ENCODE results near the gene GGTLC2. TPM values are rescaled to one million over a fixed set of nuclear protein-coding genes. Genes with fewer than 3 reads are reported as not detected.

GGTLC2 gene
- total and polyA plus RNA-seq, 3 donors from 2014 or later, result 2.8 to 21.5 (median 4.5) TPM

- no peak overlapping the region for H3K4me3 ChIP-seq
- no peak for DNase-seq
- no peaks in the 10 kb centered on the region for H3K36me3 ChIP-seq (ENCODE audit: low read depth, missing control alignments)
- H3K9me3 ChIP-seq, result no peaks in the 10 kb centered on the region
- no peak for TF ChIP-seq CTCF (IDR thresholded peaks at IDR 0.05)
- TF ChIP-seq POLR2A (IDR thresholded peaks at IDR 0.05), result no peak
- no peak overlapping the region for H3K27ac ChIP-seq
- intact Hi-C loops (cut with DNase I; ENCODE audit: low total_unique reads), result no loop called here
- WGBS, 2 donors, result 60 to 64% methylated on average over 4 of the region's 4 CpGs
- no peaks in the 10 kb centered on the region for H3K27me3 ChIP-seq
- H3K4me1 ChIP-seq, result no peaks in the 10 kb centered on the region
Measured at GRCh38 chr22:22670076-22670795, 25.8 kb downstream of the GGTLC2 start.

GRCh38 chr22:22671506-22671905 is 27.1 kb downstream of the GGTLC2 start:
- TF ChIP-seq POLR2A (IDR thresholded peaks at IDR 0.05) (no peak), CTCF (IDR thresholded peaks at IDR 0.05) (no peak)
- WGBS, 2 donors, result 90 to 98% methylated on average over 1 of the region's 1 CpG

GRCh38 chr22:22673099-22673498 is 28.7 kb downstream of the GGTLC2 start:
- Histone ChIP-seq H3K27me3 (no peaks in the 10 kb centered on the region), H3K27ac (no peak overlapping the region), H3K9me3 (no peaks in the 10 kb centered on the region), H3K4me1 (no peaks in the 10 kb centered on the region), H3K36me3 (ENCODE audit: low read depth, missing control alignments) (no peaks in the 10 kb centered on the region), H3K4me3 (no peak overlapping the region)
- no peak for TF ChIP-seq CTCF (IDR thresholded peaks at IDR 0.05)
- no peak for TF ChIP-seq POLR2A (IDR thresholded peaks at IDR 0.05)
- intact Hi-C loops (cut with DNase I; ENCODE audit: low total_unique reads), result no loop called here
- no peak for DNase-seq
- 74 to 82% methylated on average over 3 of the region's 3 CpGs for WGBS, 2 donors

More at GRCh38 chr22:22671506-22671905, 27.1 kb downstream of the GGTLC2 start:
- Histone ChIP-seq H3K36me3 (ENCODE audit: low read depth, missing control alignments) (no peaks in the 10 kb centered on the region), H3K4me3 (no peak overlapping the region), H3K27me3 (no peaks in the 10 kb centered on the region), H3K4me1 (no peaks in the 10 kb centered on the region), H3K9me3 (no peaks in the 10 kb centered on the region), H3K27ac (no peak overlapping the region)
- no peak for DNase-seq
- intact Hi-C loops (cut with DNase I; ENCODE audit: low total_unique reads), result no loop called here

- WGBS, 2 donors, result 86 to 95% methylated on average over 1 to 2 of the region's 2 CpGs
- H3K36me3 ChIP-seq (ENCODE audit: low read depth, missing control alignments), result no peaks in the 10 kb centered on the region
- H3K27ac ChIP-seq, result no peak overlapping the region
- intact Hi-C loops (cut with DNase I; ENCODE audit: low total_unique reads), result no loop called here
- H3K9me3 ChIP-seq, result no peaks in the 10 kb centered on the region
- no peaks in the 10 kb centered on the region for H3K27me3 ChIP-seq
- no peak for DNase-seq
- H3K4me1 ChIP-seq, result no peaks in the 10 kb centered on the region
- H3K4me3 ChIP-seq, result no peak overlapping the region
- TF ChIP-seq CTCF (IDR thresholded peaks at IDR 0.05) (no peak), POLR2A (IDR thresholded peaks at IDR 0.05) (no peak)
Measured at GRCh38 chr22:22673628-22674027, 29.2 kb downstream of the GGTLC2 start.

- no peaks in the 10 kb centered on the region for H3K36me3 ChIP-seq (ENCODE audit: low read depth, missing control alignments)
- H3K27me3 ChIP-seq, result no peaks in the 10 kb centered on the region
- H3K4me1 ChIP-seq, result no peaks in the 10 kb centered on the region
- intact Hi-C loops (cut with DNase I; ENCODE audit: low total_unique reads), result no loop called here
- no peaks in the 10 kb centered on the region for H3K9me3 ChIP-seq
- DNase-seq, result no peak
- no peak overlapping the region for H3K27ac ChIP-seq
- TF ChIP-seq POLR2A (IDR thresholded peaks at IDR 0.05) (no peak), CTCF (IDR thresholded peaks at IDR 0.05) (no peak)
- H3K4me3 ChIP-seq, result no peak overlapping the region
- 93 to 94% methylated on average over 4 of the region's 4 CpGs for WGBS, 2 donors
Measured at GRCh38 chr22:22674467-22674866, 30.1 kb downstream of the GGTLC2 start.
